ENCODE results near the gene NOL4L. TPM values are rescaled to one million over a fixed set of nuclear protein-coding genes. Genes with fewer than 3 reads are reported as not detected.
A peak's percentile ranks its signal among the peaks of the same experiment; 100 is the strongest.

NOL4L gene
- total RNA-seq, 1 donor from 2014 or later: 106 TPM

DNA sequence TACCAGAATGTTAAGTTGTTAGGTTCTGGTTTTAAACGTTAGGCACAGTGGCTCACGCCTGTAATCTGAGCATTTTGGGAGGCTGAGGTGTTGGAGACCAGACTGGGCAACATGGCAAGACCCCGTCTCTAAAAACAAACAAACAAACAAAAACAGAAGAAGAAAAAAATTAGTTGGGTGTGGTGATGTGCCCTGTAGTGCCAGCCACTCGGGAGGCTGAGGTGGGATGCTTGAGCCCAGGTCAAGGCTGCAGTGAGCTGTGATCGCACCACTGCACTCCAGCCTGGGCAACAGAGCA is 19.4 kb downstream of the NOL4L start:
- Mint-ChIP-seq H3K9me3 (ENCODE audit: unreplicated experiment) (peaks cover 10% of the 10 kb centered on the region), H3K27ac (ENCODE audit: unreplicated experiment) (peak overlapping the region; percentile 45), H3K36me3 (ENCODE audit: unreplicated experiment) (peaks cover 5% of the 10 kb centered on the region), H3K27me3 (ENCODE audit: unreplicated experiment) (peaks cover 22% of the 10 kb centered on the region), H3K4me3 (ENCODE audit: unreplicated experiment) (peak overlapping the region; percentile 0), H3K4me1 (ENCODE audit: low read depth, unreplicated experiment) (peaks cover 19% of the 10 kb centered on the region)
- DNase-seq: no peak
- TF ChIP-seq, protein P1, sequence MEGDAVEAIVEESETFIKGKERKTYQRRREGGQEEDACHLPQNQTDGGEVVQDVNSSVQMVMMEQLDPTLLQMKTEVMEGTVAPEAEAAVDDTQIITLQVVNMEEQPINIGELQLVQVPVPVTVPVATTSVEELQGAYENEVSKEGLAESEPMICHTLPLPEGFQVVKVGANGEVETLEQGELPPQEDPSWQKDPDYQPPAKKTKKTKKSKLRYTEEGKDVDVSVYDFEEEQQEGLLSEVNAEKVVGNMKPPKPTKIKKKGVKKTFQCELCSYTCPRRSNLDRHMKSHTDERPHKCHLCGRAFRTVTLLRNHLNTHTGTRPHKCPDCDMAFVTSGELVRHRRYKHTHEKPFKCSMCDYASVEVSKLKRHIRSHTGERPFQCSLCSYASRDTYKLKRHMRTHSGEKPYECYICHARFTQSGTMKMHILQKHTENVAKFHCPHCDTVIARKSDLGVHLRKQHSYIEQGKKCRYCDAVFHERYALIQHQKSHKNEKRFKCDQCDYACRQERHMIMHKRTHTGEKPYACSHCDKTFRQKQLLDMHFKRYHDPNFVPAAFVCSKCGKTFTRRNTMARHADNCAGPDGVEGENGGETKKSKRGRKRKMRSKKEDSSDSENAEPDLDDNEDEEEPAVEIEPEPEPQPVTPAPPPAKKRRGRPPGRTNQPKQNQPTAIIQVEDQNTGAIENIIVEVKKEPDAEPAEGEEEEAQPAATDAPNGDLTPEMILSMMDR (IDR thresholded peaks at IDR 0.05; ENCODE audit: partially characterized antibody, unreplicated experiment): no peak

DNA sequence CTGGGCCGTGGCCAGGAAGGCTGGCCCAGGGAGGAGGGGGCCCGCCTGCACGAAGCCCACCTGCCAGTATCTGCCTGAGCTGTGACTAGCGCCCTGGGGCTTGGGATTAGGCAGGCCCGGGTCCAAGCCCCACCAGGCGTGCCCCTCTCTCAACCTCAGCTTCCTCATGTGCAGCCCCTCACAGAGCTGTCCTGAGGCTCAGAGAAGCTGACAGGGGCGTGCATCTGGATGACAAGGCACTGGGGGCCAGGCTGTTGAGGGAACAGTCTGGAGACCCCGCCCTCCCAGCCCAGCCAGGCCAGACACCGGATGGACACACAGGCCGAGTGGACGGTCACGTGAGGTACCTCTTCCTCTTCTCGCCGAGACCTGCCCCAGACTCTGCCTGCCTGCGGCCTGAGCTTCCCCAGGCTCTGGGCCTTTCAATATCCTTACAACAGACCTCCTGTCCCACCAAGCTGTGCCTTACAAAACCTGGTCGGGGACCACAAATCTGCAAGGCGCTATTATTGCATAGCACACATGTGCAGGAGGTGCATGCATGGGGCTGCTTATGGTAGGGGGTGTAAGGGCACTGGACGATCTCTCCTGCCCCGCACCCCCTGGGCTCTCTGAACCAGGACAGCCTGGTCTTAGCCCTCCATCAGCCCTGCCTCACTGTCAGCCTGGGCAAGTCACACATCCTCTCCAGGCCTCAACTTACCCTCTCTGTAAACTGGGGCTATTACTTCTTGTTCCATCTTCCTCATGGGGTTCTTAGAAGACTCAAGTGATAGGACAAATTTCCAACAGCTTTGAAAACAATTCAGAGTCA is 20.0 kb downstream of the NOL4L start:
- Mint-ChIP-seq H3K4me1 (ENCODE audit: low read depth, unreplicated experiment) (peaks cover 24% of the 10 kb centered on the region), H3K36me3 (ENCODE audit: unreplicated experiment) (peaks cover 5% of the 10 kb centered on the region), H3K4me3 (ENCODE audit: unreplicated experiment) (peak overlapping the region; percentile 0), H3K9me3 (ENCODE audit: unreplicated experiment) (peaks cover 14% of the 10 kb centered on the region), H3K27ac (ENCODE audit: unreplicated experiment) (peak overlapping the region; percentile 45), H3K27me3 (ENCODE audit: unreplicated experiment) (peaks cover 27% of the 10 kb centered on the region)
- TF ChIP-seq, protein P1 (IDR thresholded peaks at IDR 0.05; ENCODE audit: partially characterized antibody, unreplicated experiment): no peak
- no peak for DNase-seq

DNA sequence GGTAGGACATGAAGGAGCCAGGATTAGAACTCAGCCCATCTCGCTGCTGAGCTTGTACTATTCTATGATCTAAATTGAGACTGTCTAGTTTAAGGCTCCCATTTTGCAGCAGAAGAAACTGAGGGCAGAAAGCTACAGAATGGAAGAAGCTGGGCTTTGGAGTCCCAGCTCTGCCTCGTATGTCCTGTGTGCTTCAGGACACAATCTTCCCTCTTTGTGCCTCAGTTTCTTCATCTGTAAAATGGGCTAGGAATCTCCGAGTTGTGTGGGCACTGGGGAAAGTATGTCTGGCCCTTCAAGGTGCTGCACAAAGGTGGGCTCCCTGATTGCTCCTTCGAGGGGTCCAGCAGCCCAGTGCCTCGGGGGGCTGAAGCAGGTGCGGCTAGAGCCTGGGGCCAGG is 20.7 kb downstream of the NOL4L start:
- TF ChIP-seq, protein P1 (IDR thresholded peaks at IDR 0.05; ENCODE audit: partially characterized antibody, unreplicated experiment): no peak
- Mint-ChIP-seq H3K27ac (ENCODE audit: unreplicated experiment) (no peak overlapping the region), H3K27me3 (ENCODE audit: unreplicated experiment) (peaks cover 28% of the 10 kb centered on the region), H3K36me3 (ENCODE audit: unreplicated experiment) (peaks cover 5% of the 10 kb centered on the region), H3K9me3 (ENCODE audit: unreplicated experiment) (peaks cover 16% of the 10 kb centered on the region), H3K4me1 (ENCODE audit: low read depth, unreplicated experiment) (peaks cover 26% of the 10 kb centered on the region), H3K4me3 (ENCODE audit: unreplicated experiment) (no peak overlapping the region)
- DNase-seq: no peak

DNA sequence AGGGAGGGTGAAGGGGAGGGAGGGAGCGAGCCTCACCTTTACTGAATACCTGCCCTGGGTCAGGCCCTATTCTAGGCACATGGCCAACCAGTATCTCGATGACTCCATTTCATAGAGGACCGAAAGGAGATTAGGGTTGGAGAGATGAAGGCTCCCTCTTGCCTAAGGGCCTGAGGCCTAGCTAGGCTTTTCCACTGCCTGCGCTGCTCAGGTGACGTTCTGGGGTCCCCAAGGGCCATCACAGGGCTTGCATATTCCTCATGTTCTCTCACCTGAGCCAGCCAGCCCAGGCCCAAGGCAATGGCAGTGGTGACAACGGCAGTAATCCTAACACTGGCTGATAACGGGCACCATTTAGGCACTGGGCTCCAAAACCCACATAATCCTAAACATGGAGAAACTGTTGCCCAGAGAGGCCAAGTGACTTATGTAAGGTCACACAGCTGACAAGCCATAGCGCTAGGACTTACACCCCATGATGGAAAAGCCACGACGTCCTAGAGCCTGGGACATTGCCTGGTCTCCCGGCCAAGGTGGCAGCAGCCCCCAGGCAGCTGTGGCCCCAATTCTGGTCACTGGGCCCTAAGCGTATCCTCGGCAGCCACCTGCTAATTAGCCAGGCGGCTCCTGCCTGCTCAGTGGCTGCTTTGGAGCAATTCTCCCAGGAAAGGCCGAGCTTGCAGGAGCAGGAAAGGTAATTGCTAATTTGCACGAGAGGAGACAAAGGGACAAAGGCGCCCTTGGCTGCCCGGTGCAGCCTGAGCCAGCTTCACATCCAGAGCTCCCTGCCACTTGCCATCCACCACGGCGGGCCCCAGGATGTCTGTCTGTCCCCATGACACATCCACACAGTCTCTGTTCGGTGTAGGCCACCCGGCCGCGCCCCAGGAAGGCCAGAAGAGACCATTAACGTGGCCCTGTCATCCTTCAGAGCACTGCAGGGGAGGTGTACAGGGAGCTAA is 21.5 kb downstream of the NOL4L start:
- TF ChIP-seq, protein P1 (IDR thresholded peaks at IDR 0.05; ENCODE audit: partially characterized antibody, unreplicated experiment): no peak

More for the DNA sequence above, 21.5 kb downstream of the NOL4L start:
- Mint-ChIP-seq H3K27me3 (ENCODE audit: unreplicated experiment) (peaks cover 32% of the 10 kb centered on the region), H3K36me3 (ENCODE audit: unreplicated experiment) (peaks cover 5% of the 10 kb centered on the region), H3K27ac (ENCODE audit: unreplicated experiment) (peak overlapping the region; percentile 65), H3K9me3 (ENCODE audit: unreplicated experiment) (peaks cover 22% of the 10 kb centered on the region), H3K4me1 (ENCODE audit: low read depth, unreplicated experiment) (peaks cover 31% of the 10 kb centered on the region), H3K4me3 (ENCODE audit: unreplicated experiment) (no peak overlapping the region)
- DNase-seq: peak; percentile 47
